GM21737 (cell line): ENCODE data around the gene EEF1AKMT1.

Experiments used
- ATAC-seq: cut with Tn5 transposase; IDR thresholded peaks from one replicate; pipeline ENCODE4 v1.9.1; 2021; ENCODE audit warnings: mild to moderate bottlenecking, moderate library complexity; ENCODE audit not compliant: unreplicated experiment

EEF1AKMT1 gene

GRCh38 chr13:20773194-20774080, at the start of gene EEF1AKMT1:
Gene EEF1AKMT1 (minus strand): TSS chr13:20773961. CDS start chr13:20757598, 16,363 bp downstream.
- peak; percentile 87 for ATAC-seq

- ATAC-seq, result no peak
Observed at GRCh38 chr13:20823071-20823470, 49.3 kb upstream of the EEF1AKMT1 start.

GRCh38 chr13:20822406-20822805, 48.6 kb upstream of the EEF1AKMT1 start:
- no peak for ATAC-seq

- no peak for ATAC-seq
Observed at GRCh38 chr13:20819715-20820114, 46.0 kb upstream of the EEF1AKMT1 start.

- no peak for ATAC-seq
Observed at GRCh38 chr13:20815464-20815863, 41.7 kb upstream of the EEF1AKMT1 start.

- ATAC-seq, result no peak
Observed at GRCh38 chr13:20814224-20814910, 40.6 kb upstream of the EEF1AKMT1 start.

GRCh38 chr13:20812890-20813289, 39.1 kb upstream of the EEF1AKMT1 start:
- no peak for ATAC-seq

GRCh38 chr13:20810808-20811207, 37.0 kb upstream of the EEF1AKMT1 start:
- ATAC-seq, result no peak

- no peak for ATAC-seq
Observed at GRCh38 chr13:20808874-20809273, 35.1 kb upstream of the EEF1AKMT1 start.

GRCh38 chr13:20803180-20803965, 29.6 kb upstream of the EEF1AKMT1 start:
- ATAC-seq, result no peak

- no peak for ATAC-seq
Observed at GRCh38 chr13:20801707-20802106, 27.9 kb upstream of the EEF1AKMT1 start.

GRCh38 chr13:20799726-20800416, 26.1 kb upstream of the EEF1AKMT1 start:
- ATAC-seq, result no peak

GRCh38 chr13:20798027-20798426, 24.3 kb upstream of the EEF1AKMT1 start:
- ATAC-seq, result no peak

- ATAC-seq, result no peak
Observed at GRCh38 chr13:20796791-20797508, 23.2 kb upstream of the EEF1AKMT1 start.

- no peak for ATAC-seq
Observed at GRCh38 chr13:20789665-20790064, 15.9 kb upstream of the EEF1AKMT1 start.

GRCh38 chr13:20788312-20788711, 14.6 kb upstream of the EEF1AKMT1 start:
- no peak for ATAC-seq

GRCh38 chr13:20787180-20787579, 13.4 kb upstream of the EEF1AKMT1 start:
- ATAC-seq, result no peak

- peak; percentile 82 for ATAC-seq
Observed at GRCh38 chr13:20782116-20782708, 8.5 kb upstream of the EEF1AKMT1 start.

- no peak for ATAC-seq
Observed at GRCh38 chr13:20780317-20780716, 6.6 kb upstream of the EEF1AKMT1 start.

GRCh38 chr13:20779405-20779804, 5.6 kb upstream of the EEF1AKMT1 start:
- no peak for ATAC-seq
